MCF 10A (cell line): ENCODE measurements around the gene SCAF8. TPM values are rescaled to one million over a fixed set of nuclear protein-coding genes. Genes with fewer than 3 reads are reported as not detected.

Source experiments
- BruUV-seq: library from RNA; stranded (reverse); fragments of 400-500 nt; replicated peaks from 2 replicates; lab custom pipeline; 2021; lab: Mats Ljungman, UMichigan
- CTCF ChIA-PET: fragments of 300-600 bp; sonication (Branson Sonifier 250); formaldehyde crosslinking; extraction: SDS; loops from one replicate; lab custom pipeline; 2021; ENCODE audit warnings: antibody characterized with exemption, inconsistent platforms; lab: Yijun Ruan, JAX
- POLR2A ChIA-PET: fragments of 300-600, 350-650 bp; sonication (Branson Sonifier 250); formaldehyde crosslinking; extraction: SDS; loops from one replicate; lab custom pipeline; 2020; ENCODE audit warnings: antibody characterized with exemption, inconsistent platforms; lab: Yijun Ruan, JAX
- DNase-seq: peaks from one replicate; pipeline ENCODE4 v3.0.0-alpha.2; 2018; ENCODE audit not compliant: unreplicated experiment
- H3K27ac Mint-ChIP-seq: one replicate; pipeline ENCODE4 v1.8.0; 2022; ENCODE audit warnings: mild to moderate bottlenecking, low read depth, mixed read lengths; ENCODE audit not compliant: unreplicated experiment
- H3K27me3 Mint-ChIP-seq: one replicate; pipeline ENCODE4 v1.8.0; 2022; ENCODE audit warnings: mixed read lengths; ENCODE audit not compliant: insufficient read depth, unreplicated experiment
- H3K36me3 Mint-ChIP-seq: one replicate; pipeline ENCODE4 v1.8.0; 2022; ENCODE audit warnings: mild to moderate bottlenecking, moderate library complexity, mixed read lengths; ENCODE audit not compliant: insufficient read depth, unreplicated experiment
- H3K4me1 Mint-ChIP-seq: one replicate; pipeline ENCODE4 v1.8.0; 2022; ENCODE audit warnings: mixed read lengths; ENCODE audit not compliant: insufficient read depth, unreplicated experiment
- H3K4me3 Mint-ChIP-seq: one replicate; pipeline ENCODE4 v1.8.0; 2022; ENCODE audit warnings: mild to moderate bottlenecking, moderate library complexity, mixed read lengths; ENCODE audit not compliant: unreplicated experiment
- H3K9me3 Mint-ChIP-seq: one replicate; pipeline ENCODE4 v1.8.0; 2022; ENCODE audit warnings: mixed read lengths; ENCODE audit not compliant: unreplicated experiment
- intact Hi-C: fragments of 100-400 bp; cut with micrococcal nuclease; formaldehyde crosslinking; loops from 2 replicates; pipeline ENCODE4 v1.14.1; 2022
- total RNA-seq: library from RNA; stranded (reverse); gene quantifications from 2 replicates; pipeline ENCODE4 v1.2.3, GENCODE V29; 2022
- TF ChIP-seq, protein P1 (sequence below): fragments of 200-600 bp; IDR thresholded peaks from one replicate; pipeline ENCODE4 v1.8.0; 2022; ENCODE audit warnings: antibody characterized with exemption, mild to moderate bottlenecking; ENCODE audit not compliant: unreplicated experiment

Gene SCAF8
- total RNA-seq, 1 experiment from 2014 or later, result 49.2 TPM

DNA sequence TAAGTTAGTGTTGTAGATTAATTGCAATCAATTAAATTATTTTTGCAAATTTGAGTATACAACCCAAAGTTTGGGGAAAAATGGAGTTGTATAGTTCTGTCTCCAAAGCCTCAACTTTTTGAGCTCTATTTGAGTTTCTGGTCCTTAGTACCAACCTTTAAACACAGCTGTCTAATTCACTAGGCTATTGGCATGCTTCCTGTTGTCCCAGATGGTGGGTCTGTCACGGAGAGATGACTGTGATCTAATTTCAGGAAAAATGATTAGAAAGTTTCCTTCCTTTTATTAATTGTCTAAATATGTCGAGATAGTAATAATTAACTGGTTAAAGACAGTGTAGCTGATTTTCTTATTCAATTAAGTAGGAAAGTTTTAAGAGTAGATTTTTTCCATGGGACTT, 109.6 kb downstream of the SCAF8 start:
- ChIA-PET POLR2A (no interaction called here), CTCF (interaction anchor here (0.7 to 1.2 kb wide), 2 partner anchors 18 to 334 kb away, joined by 3 to 4 read pairs; no protein-coding TSS in a partner anchor)
- H3K4me1 Mint-ChIP-seq, result peaks cover 10% of the 10 kb centered on the region
- H3K36me3 Mint-ChIP-seq, result peaks cover 49% of the 10 kb centered on the region
- no peak for DNase-seq
- intact Hi-C loops, result no loop called here
- no peaks in the 10 kb centered on the region for H3K27me3 Mint-ChIP-seq
- no TSS peak for BruUV-seq
- TF ChIP-seq, protein P1, sequence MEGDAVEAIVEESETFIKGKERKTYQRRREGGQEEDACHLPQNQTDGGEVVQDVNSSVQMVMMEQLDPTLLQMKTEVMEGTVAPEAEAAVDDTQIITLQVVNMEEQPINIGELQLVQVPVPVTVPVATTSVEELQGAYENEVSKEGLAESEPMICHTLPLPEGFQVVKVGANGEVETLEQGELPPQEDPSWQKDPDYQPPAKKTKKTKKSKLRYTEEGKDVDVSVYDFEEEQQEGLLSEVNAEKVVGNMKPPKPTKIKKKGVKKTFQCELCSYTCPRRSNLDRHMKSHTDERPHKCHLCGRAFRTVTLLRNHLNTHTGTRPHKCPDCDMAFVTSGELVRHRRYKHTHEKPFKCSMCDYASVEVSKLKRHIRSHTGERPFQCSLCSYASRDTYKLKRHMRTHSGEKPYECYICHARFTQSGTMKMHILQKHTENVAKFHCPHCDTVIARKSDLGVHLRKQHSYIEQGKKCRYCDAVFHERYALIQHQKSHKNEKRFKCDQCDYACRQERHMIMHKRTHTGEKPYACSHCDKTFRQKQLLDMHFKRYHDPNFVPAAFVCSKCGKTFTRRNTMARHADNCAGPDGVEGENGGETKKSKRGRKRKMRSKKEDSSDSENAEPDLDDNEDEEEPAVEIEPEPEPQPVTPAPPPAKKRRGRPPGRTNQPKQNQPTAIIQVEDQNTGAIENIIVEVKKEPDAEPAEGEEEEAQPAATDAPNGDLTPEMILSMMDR, result no peak
- no peaks in the 10 kb centered on the region for H3K9me3 Mint-ChIP-seq
- no peak overlapping the region for H3K27ac Mint-ChIP-seq
- no peak overlapping the region for H3K4me3 Mint-ChIP-seq

DNA sequence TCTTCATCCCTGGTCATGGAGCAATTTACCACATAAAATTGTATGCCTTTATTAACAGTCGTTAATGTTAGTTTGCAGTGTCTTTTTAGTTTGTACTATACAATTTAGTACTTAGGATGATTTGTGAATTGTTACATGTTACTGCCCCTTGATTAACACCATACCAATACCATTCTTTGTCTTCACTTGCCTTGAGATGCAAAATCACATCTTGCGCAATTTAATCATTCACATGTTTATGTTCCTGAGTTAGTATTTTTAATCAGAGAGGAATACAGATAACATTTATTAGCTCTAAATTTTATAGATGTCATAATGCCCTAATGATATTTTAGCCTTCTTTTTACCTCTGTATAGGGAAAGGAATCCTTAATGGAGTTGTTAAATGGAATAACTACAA, 114.1 kb downstream of the SCAF8 start:
- intact Hi-C loops, result no loop called here
- no peaks in the 10 kb centered on the region for H3K27me3 Mint-ChIP-seq
- ChIA-PET CTCF (no interaction called here), POLR2A (no interaction called here)
- no peak overlapping the region for H3K27ac Mint-ChIP-seq
- H3K4me3 Mint-ChIP-seq, result no peak overlapping the region
- peaks cover 27% of the 10 kb centered on the region for H3K36me3 Mint-ChIP-seq
- no peaks in the 10 kb centered on the region for H3K9me3 Mint-ChIP-seq
- peaks cover 5% of the 10 kb centered on the region for H3K4me1 Mint-ChIP-seq
- TF ChIP-seq, protein P1, result no peak
- no TSS peak for BruUV-seq
- DNase-seq, result no peak

DNA sequence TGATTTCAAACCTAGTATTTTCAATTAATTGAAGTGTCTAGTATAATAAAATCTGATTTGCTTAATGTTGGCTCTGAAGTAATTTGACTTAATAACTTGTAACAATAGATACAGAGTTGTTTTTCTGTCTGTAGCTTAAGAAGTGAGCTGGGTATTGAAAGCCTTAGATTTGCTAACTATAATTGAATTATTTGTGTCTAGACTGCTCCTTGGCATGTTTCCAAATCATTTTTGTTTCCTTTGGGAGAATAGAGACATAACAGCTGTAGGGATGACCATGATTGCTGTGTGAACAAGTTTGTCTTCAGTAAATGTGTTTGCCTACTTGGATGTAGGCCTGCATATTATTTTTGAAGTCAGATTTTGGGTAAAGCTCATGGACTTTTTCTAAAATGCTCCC, 115.4 kb downstream of the SCAF8 start:
- intact Hi-C loops, result no loop called here
- Mint-ChIP-seq H3K27me3 (no peaks in the 10 kb centered on the region), H3K9me3 (no peaks in the 10 kb centered on the region), H3K4me1 (peaks cover 5% of the 10 kb centered on the region), H3K27ac (no peak overlapping the region), H3K36me3 (peaks cover 18% of the 10 kb centered on the region), H3K4me3 (no peak overlapping the region)
- CTCF ChIA-PET, result interaction anchor here (0.6 to 0.9 kb wide), 4 partner anchors 10 to 23 kb away, joined by 3 to 5 read pairs (median 3); no protein-coding TSS in a partner anchor
- POLR2A ChIA-PET, result no interaction called here
- no TSS peak for BruUV-seq
- TF ChIP-seq, protein P1, result no peak
- no peak for DNase-seq

DNA sequence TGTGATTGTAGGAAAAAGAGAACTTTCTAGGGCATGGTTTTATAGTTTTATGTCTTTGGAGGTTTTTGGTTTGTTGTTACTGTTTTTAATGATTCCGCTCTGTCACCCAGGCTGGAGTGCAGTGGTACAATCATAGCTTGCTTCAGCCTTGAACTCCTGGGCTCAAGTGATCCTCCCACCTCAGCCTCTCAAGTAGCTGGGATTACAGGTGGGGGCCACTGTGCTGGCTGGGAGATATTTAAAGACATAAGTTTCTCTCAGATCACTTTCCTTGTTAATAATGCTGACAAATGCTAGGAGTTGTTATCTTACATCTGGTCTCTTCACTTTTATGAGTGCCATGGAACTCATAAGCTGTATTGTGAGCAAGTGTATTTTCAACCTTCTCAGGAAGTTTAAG, 116.3 kb downstream of the SCAF8 start:
- Mint-ChIP-seq H3K27ac (no peak overlapping the region), H3K36me3 (peaks cover 16% of the 10 kb centered on the region), H3K4me1 (peaks cover 5% of the 10 kb centered on the region), H3K4me3 (no peak overlapping the region), H3K27me3 (no peaks in the 10 kb centered on the region), H3K9me3 (no peaks in the 10 kb centered on the region)
- intact Hi-C loops, result no loop called here
- CTCF ChIA-PET, result interaction anchor here (0.6 kb wide), 1 partner anchor 686 kb away, joined by 5 read pairs; no protein-coding TSS in a partner anchor
- no TSS peak for BruUV-seq
- POLR2A ChIA-PET, result interaction anchor here (0.9 kb wide), 1 partner anchor 11 kb away, joined by 3 read pairs; no protein-coding TSS in a partner anchor
- TF ChIP-seq, protein P1, result no peak
- DNase-seq, result no peak
